HG02938 (cell line): Measurements from ENCODE around the gene ATG5.

Experiments
- ATAC-seq: cut with Tn5 transposase; IDR thresholded peaks from one replicate; pipeline ENCODE4 v1.9.1; 2021; ENCODE audit warnings: mild to moderate bottlenecking, moderate library complexity; ENCODE audit not compliant: unreplicated experiment

Gene ATG5

DNA sequence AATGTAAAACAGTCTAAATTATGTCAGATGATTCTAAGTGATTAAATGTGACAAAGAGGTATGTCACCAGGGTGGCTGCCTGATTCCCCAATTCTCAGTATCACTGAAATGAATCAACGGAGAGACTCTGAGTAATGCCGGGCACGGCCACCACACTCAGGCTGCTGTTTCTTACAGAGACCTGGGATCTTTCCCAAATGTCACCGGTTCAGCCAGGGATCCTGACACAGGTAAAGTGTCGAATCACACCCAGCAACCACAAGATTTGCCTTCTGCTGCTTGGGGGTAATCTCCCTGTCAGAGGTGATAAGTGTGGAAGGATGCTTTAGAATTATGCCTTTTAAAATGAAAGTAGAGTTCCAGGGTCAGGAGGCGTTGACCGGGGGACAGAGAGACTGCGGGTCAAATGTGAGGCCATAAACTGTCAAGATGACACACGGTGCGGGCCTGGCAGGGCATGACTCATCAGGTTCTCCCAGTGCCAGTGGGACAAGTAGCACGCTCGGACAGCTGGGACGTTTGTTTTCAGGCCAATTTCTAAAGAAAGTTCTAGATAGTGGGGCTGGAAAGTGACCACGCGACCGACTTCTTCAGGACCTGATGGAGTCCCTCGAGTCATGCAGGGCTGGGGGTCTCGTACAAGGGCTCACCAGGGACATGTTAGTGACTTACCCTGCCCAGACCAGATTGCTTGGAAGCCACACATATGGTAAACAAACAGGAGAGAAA, 190.5 kb downstream of the ATG5 start:
- ATAC-seq = no peak
